Measurements from ENCODE around the gene GFRA4. TPM values are rescaled to one million over a fixed set of nuclear protein-coding genes. Genes with fewer than 3 reads are reported as not detected.

Gene GFRA4
- total RNA-seq, 1 experiment from 2014 or later: not detected

DNA sequence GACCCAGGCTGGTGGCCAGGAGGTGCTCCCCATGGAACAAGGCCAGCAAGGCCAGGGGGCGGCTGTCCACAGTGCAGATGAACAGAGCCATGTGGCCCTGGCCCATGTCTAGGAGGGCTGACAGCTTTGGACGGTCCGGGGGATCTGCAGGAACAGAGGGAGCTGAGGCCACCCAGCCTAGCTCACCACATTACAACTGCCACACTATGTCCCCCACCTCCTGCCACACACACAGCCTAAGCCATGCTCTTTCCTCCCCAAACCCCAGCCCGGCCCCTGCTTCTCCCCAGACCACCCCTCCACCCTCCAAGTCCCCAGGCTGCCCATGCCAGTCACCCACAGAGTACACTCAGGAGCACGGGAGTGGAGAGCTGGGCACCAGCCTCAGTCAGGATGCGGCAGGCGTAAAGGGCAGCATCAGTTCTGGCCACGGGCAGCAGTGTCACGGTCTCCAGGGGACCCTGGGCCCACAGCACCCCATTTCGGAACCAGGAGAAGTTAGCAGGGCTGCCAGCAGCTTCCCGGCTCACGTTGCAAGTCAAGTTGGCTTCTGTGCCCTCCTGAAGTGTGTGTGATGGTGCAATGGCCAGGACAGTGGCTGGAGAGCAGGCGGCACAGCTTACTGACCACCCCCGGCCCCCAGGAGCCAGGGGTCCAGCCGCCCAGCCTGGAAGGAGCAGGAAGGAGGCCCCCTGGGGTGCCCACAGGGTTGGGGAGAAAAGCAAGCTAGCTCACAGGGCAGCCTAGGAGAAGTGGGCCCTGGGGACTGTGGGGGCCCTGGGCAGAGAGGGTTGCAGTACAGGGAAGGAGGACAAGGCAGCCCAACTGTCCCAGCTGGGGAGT is 33.8 kb upstream of the GFRA4 start:
- BruUV-seq (replicated peaks): no TSS peak
- no peaks in the 10 kb centered on the region for H3K9me3 ChIP-seq (ENCODE audit: control insufficient read depth, insufficient read depth, low read depth, low read length)
- H3K4me1 ChIP-seq (ENCODE audit: control insufficient read depth, insufficient read depth, low read length): no peaks in the 10 kb centered on the region
- in situ Hi-C loops (cut with HindIII; ENCODE audit: low pct_unique_long_range_greater_than_20kb, low sequenced_read_pairs): no loop called here
- ChIA-PET POLR2A (no interaction called here), CTCF (interaction anchor here (0.6 to 1.8 kb wide), 4 partner anchors 9 to 236 kb away, joined by 3 to 9 read pairs (median 8); no protein-coding TSS in a partner anchor)
- TF ChIP-seq SIN3A (IDR thresholded peaks at IDR 0.05; ENCODE audit: borderline replicate concordance, insufficient read depth, low read depth, low read length) (no peak), TCF7L2 (IDR thresholded peaks at IDR 0.05; ENCODE audit: low read depth, low read length) (no peak), POLR2AphosphoS5 (IDR thresholded peaks at IDR 0.05; ENCODE audit: low read depth, low read length) (no peak)
- TF ChIP-seq, protein P1, sequence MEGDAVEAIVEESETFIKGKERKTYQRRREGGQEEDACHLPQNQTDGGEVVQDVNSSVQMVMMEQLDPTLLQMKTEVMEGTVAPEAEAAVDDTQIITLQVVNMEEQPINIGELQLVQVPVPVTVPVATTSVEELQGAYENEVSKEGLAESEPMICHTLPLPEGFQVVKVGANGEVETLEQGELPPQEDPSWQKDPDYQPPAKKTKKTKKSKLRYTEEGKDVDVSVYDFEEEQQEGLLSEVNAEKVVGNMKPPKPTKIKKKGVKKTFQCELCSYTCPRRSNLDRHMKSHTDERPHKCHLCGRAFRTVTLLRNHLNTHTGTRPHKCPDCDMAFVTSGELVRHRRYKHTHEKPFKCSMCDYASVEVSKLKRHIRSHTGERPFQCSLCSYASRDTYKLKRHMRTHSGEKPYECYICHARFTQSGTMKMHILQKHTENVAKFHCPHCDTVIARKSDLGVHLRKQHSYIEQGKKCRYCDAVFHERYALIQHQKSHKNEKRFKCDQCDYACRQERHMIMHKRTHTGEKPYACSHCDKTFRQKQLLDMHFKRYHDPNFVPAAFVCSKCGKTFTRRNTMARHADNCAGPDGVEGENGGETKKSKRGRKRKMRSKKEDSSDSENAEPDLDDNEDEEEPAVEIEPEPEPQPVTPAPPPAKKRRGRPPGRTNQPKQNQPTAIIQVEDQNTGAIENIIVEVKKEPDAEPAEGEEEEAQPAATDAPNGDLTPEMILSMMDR (IDR thresholded peaks at IDR 0.05): no peak
- TF ChIP-seq, protein P2, sequence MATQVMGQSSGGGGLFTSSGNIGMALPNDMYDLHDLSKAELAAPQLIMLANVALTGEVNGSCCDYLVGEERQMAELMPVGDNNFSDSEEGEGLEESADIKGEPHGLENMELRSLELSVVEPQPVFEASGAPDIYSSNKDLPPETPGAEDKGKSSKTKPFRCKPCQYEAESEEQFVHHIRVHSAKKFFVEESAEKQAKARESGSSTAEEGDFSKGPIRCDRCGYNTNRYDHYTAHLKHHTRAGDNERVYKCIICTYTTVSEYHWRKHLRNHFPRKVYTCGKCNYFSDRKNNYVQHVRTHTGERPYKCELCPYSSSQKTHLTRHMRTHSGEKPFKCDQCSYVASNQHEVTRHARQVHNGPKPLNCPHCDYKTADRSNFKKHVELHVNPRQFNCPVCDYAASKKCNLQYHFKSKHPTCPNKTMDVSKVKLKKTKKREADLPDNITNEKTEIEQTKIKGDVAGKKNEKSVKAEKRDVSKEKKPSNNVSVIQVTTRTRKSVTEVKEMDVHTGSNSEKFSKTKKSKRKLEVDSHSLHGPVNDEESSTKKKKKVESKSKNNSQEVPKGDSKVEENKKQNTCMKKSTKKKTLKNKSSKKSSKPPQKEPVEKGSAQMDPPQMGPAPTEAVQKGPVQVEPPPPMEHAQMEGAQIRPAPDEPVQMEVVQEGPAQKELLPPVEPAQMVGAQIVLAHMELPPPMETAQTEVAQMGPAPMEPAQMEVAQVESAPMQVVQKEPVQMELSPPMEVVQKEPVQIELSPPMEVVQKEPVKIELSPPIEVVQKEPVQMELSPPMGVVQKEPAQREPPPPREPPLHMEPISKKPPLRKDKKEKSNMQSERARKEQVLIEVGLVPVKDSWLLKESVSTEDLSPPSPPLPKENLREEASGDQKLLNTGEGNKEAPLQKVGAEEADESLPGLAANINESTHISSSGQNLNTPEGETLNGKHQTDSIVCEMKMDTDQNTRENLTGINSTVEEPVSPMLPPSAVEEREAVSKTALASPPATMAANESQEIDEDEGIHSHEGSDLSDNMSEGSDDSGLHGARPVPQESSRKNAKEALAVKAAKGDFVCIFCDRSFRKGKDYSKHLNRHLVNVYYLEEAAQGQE (IDR thresholded peaks at IDR 0.05; ENCODE audit: insufficient read depth in 1 of 2, low read depth in 2 of 2, low read length in 1 of 2): no peak
- no peak overlapping the region for H3K4me3 ChIP-seq (ENCODE audit: low read depth in 2 of 2, low read length in 2 of 2)
- no peak overlapping the region for H3K27ac ChIP-seq (ENCODE audit: low read length)
- intact Hi-C loops (cut with micrococcal nuclease; ENCODE audit: unreplicated experiment): no loop called here
- ATAC-seq (no peak), DNase-seq (ENCODE audit: low read depth, low spot score) (no peak)
- H3K36me3 ChIP-seq (ENCODE audit: control insufficient read depth, insufficient read depth, low read length): no peaks in the 10 kb centered on the region
- H3K27me3 ChIP-seq (ENCODE audit: control insufficient read depth, insufficient read depth, low read length): no peaks in the 10 kb centered on the region

DNA sequence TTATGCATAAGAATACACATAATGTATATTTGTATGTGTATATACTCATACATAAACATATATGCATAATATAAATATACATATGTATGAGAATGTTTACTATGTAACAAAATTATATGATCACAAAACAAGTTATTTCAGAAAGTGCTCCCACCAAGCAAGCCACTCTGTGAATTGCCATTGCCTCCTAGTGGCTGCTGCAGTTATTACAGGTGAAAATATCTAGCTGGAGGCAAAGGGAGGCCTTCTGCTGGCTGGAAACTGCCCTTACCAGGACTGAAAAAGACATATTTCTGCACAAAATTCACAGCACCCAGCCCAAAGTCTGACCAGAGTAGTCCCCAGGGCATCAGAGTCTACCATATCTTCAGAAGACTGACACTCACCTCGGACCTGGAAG is 33.0 kb upstream of the GFRA4 start:
- H3K4me3 ChIP-seq (ENCODE audit: low read depth in 2 of 2, low read length in 2 of 2): no peak overlapping the region
- intact Hi-C loops (cut with micrococcal nuclease; ENCODE audit: unreplicated experiment): no loop called here
- no peak overlapping the region for H3K27ac ChIP-seq (ENCODE audit: low read length)
- no peaks in the 10 kb centered on the region for H3K9me3 ChIP-seq (ENCODE audit: control insufficient read depth, insufficient read depth, low read depth, low read length)
- no peaks in the 10 kb centered on the region for H3K36me3 ChIP-seq (ENCODE audit: control insufficient read depth, insufficient read depth, low read length)
- DNase-seq (ENCODE audit: low read depth, low spot score) (no peak), ATAC-seq (no peak)
- BruUV-seq (replicated peaks): no TSS peak
- in situ Hi-C loops (cut with HindIII; ENCODE audit: low pct_unique_long_range_greater_than_20kb, low sequenced_read_pairs): no loop called here
- TF ChIP-seq, protein P2 (IDR thresholded peaks at IDR 0.05; ENCODE audit: insufficient read depth in 1 of 2, low read depth in 2 of 2, low read length in 1 of 2): no peak
- TF ChIP-seq TCF7L2 (IDR thresholded peaks at IDR 0.05; ENCODE audit: low read depth, low read length): no peak
- TF ChIP-seq, protein P1 (IDR thresholded peaks at IDR 0.05): no peak; the same call in 1 of the 2 replicates
- TF ChIP-seq POLR2AphosphoS5 (IDR thresholded peaks at IDR 0.05; ENCODE audit: low read depth, low read length): no peak
- no peak for TF ChIP-seq SIN3A (IDR thresholded peaks at IDR 0.05; ENCODE audit: borderline replicate concordance, insufficient read depth, low read depth, low read length)
- POLR2A ChIA-PET: no interaction called here
- CTCF ChIA-PET: interaction anchor here (0.7 to 1.8 kb wide), 2 partner anchors 11 to 32 kb away, joined by 3 to 7 read pairs; no protein-coding TSS in a partner anchor
- no peaks in the 10 kb centered on the region for H3K27me3 ChIP-seq (ENCODE audit: control insufficient read depth, insufficient read depth, low read length)
- H3K4me1 ChIP-seq (ENCODE audit: control insufficient read depth, insufficient read depth, low read length): no peaks in the 10 kb centered on the region
